SK-N-SH treated with all-trans-retinoic acid at 6 μM for 48 hours (cell line): Measurements from ENCODE around the gene EVI5.

Experiments
- ATAC-seq: fragments of 200-7000 bp; cut with Tn5 transposase; 3 replicates; pipeline ENCODE4 v1.9.1; 2020; ENCODE audit warnings: mild to moderate bottlenecking, moderate library complexity
- ARNTL ChIP-seq: fragments of 450-650 bp; formaldehyde crosslinking; IDR thresholded peaks from 2 replicates; pipeline ENCODE4 v1.5.0; 2020; ENCODE audit warnings: low read depth, mild to moderate bottlenecking, moderate library complexity, borderline replicate concordance
- BACH2 ChIP-seq: fragments of 250-450 bp; sonication (Bioruptor Pico); IDR thresholded peaks from 2 replicates; pipeline ENCODE4 v1.9.0; 2021; ENCODE audit warnings: mild to moderate bottlenecking, borderline replicate concordance
- OSR1 ChIP-seq: fragments of 250-450 bp; sonication (Bioruptor Pico); IDR thresholded peaks from 2 replicates; pipeline ENCODE4 v1.8.0; 2022; ENCODE audit warnings: moderate library complexity, mild to moderate bottlenecking, inconsistent platforms
- ZC3H10 ChIP-seq: fragments of 250-450 bp; sonication (Bioruptor Pico); IDR thresholded peaks from 2 replicates; pipeline ENCODE4 v1.5.1; 2021; ENCODE audit warnings: mild to moderate bottlenecking, moderate library complexity
- ZFP3 ChIP-seq: fragments of 250-450 bp; sonication (Bioruptor Pico); IDR thresholded peaks from 2 replicates; pipeline ENCODE4 v1.5.0; 2020; ENCODE audit warnings: mild to moderate bottlenecking, moderate library complexity
- TF ChIP-seq, protein P1 (sequence below): fragments of 250-450 bp; sonication (Bioruptor Pico); IDR thresholded peaks from 2 replicates; pipeline ENCODE4 v1.8.0; 2021; ENCODE audit warnings: low read depth, mild to moderate bottlenecking, moderate library complexity, borderline replicate concordance

EVI5 gene

DNA sequence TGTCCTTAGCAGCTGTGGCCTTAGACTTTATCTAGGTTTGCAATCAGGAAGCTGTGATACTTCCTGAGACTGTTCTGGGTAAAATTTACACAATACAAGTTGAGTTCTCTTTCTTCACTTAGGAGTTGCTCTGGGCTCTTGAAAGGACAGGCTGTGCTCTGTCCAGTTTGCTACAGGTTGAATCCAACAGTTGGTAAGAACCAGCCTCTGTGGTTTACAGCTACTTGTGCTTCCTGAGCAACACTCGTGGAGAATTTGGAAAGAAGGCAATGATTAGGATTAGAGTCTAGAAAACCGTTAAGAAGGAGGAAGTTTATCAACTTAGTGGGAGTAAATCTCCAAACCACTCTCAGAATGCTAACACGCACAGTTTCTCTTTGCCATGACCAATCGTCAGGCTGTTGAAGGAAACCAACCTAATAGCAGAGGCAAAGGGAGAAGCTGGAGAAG lies 325.0 kb downstream of the EVI5 start:
- TF ChIP-seq OSR1 (CRISPR knock-in tag) (no peak), ZC3H10 (no peak), ARNTL (CRISPR knock-in tag) (no peak), ZFP3 (CRISPR knock-in tag) (no peak), BACH2 (CRISPR knock-in tag) (no peak)
- TF ChIP-seq, protein P1, sequence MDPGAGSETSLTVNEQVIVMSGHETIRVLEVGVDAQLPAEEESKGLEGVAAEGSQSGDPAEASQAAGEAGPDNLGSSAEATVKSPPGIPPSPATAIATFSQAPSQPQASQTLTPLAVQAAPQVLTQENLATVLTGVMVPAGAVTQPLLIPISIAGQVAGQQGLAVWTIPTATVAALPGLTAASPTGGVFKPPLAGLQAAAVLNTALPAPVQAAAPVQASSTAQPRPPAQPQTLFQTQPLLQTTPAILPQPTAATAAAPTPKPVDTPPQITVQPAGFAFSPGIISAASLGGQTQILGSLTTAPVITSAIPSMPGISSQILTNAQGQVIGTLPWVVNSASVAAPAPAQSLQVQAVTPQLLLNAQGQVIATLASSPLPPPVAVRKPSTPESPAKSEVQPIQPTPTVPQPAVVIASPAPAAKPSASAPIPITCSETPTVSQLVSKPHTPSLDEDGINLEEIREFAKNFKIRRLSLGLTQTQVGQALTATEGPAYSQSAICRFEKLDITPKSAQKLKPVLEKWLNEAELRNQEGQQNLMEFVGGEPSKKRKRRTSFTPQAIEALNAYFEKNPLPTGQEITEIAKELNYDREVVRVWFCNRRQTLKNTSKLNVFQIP (CRISPR knock-in tag) = no peak
- ATAC-seq = no peak
